HUES48 (cell line): ENCODE results near the gene S1PR5.
A peak's percentile ranks its signal among the peaks of the same experiment; 100 is the strongest.
"Not testable (repeated sequence)": the region's sequence is repeated elsewhere in the genome, so short reads cannot be mapped to it uniquely, and the experiment has no call there.

ENCODE experiments used
- H3K27ac ChIP-seq: one replicate; pipeline ENCODE4 v1.7.0; 2013; ENCODE audit warnings: low read depth, low read length, inconsistent platforms
- H3K27me3 ChIP-seq: 2 replicates; pipeline ENCODE4 v1.6.1; 2013; ENCODE audit warnings: mild to moderate bottlenecking, low read length; ENCODE audit not compliant: control insufficient read depth, insufficient read depth
- H3K36me3 ChIP-seq: 2 replicates; pipeline ENCODE4 v1.6.1; 2013; ENCODE audit warnings: low read length; ENCODE audit not compliant: control insufficient read depth, insufficient read depth
- H3K4me1 ChIP-seq: 2 replicates; pipeline ENCODE4 v1.6.1; 2013; ENCODE audit warnings: mild to moderate bottlenecking, low read length; ENCODE audit not compliant: control insufficient read depth, insufficient read depth
- H3K4me3 ChIP-seq: 2 replicates; pipeline ENCODE4 v1.5.1; 2013; ENCODE audit warnings: mild to moderate bottlenecking, low read depth, low read length
- H3K9ac ChIP-seq: 2 replicates; pipeline ENCODE4 v1.6.1; 2013; ENCODE audit warnings: mild to moderate bottlenecking, low read depth, low read length, moderate library complexity
- H3K9me3 ChIP-seq: 2 replicates; pipeline ENCODE4 v1.6.1; 2013; ENCODE audit warnings: low read length; ENCODE audit not compliant: control insufficient read depth, insufficient read depth

S1PR5 gene

GRCh38 chr19:10543420-10544241 lies 26.4 kb upstream of the S1PR5 start, which contains the start of gene ATG4D:
ATG4D (plus strand) TSS chr19:10543904; CDS start chr19:10544091, 187 bp downstream.
- H3K9ac ChIP-seq: peak within 1 kb of the TSS; percentile 83; the same call in 1 of the 2 replicates
- peaks cover 17% of the 10 kb centered on the region for H3K36me3 ChIP-seq
- peak within 1 kb of the TSS; percentile 90 for H3K4me3 ChIP-seq
- no peaks in the 10 kb centered on the region for H3K9me3 ChIP-seq
- no peaks in the 10 kb centered on the region for H3K27me3 ChIP-seq
- no peaks in the 10 kb centered on the region for H3K4me1 ChIP-seq
- peak within 1 kb of the TSS; percentile 72 for H3K27ac ChIP-seq

- no peak overlapping the region for H3K27ac ChIP-seq
These were observed 25.8 kb upstream of the S1PR5 start for GRCh38 chr19:10543059-10543419.

GRCh38 chr19:10539016-10539415 lies 21.8 kb upstream of the S1PR5 start:
- H3K4me1 ChIP-seq, H3K9me3 ChIP-seq, H3K4me3 ChIP-seq, H3K9ac ChIP-seq, H3K27me3 ChIP-seq, H3K27ac ChIP-seq, H3K36me3 ChIP-seq: not testable (repeated sequence)

More at GRCh38 chr19:10543059-10543419, 25.8 kb upstream of the S1PR5 start:
- Histone ChIP-seq H3K9ac (no peak overlapping the region), H3K9me3 (no peaks in the 10 kb centered on the region), H3K36me3 (peaks cover 12% of the 10 kb centered on the region), H3K4me1 (no peaks in the 10 kb centered on the region), H3K27me3 (no peaks in the 10 kb centered on the region), H3K4me3 (peak overlapping the region; percentile 90)

DNA sequence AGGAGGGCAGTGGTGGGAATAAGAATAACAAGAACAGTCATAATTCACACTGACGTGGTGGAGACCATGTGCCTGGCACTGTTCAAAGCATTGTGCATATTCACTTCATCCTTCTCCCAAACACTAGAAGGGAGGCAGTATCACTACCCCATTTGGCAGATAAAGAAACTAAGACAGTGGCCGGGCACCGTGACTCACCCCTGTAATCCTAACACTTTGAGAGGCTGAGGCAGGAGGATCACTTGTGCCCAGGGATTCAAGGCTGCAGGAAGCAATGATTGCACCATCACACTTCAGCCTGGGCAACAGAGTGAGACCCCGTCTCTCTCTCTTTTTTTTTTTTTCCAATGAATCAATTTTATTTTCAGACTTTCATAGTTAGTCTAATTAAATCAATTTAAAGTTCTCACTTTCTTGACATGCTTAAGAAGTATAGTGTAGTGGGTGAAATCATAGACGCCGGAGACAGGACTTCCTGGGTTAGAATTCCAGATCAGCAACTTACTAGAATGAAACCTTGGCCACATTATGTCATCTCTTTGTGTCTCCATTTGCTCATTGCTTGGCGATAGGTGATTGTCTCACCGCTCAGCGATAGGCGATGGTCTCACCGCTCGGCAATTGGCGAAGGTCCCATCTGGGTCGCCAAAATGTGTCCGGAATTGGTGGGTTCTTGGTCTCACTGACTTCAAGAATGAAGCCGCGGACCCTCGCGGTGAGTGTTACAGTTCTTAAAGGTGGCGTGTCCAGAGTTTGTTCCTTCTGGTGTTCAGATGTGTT lies 21.1 kb upstream of the S1PR5 start:
- Histone ChIP-seq H3K9me3 (no peaks in the 10 kb centered on the region), H3K4me1 (no peaks in the 10 kb centered on the region), H3K9ac (no peak overlapping the region), H3K4me3 (no peak overlapping the region), H3K27me3 (no peaks in the 10 kb centered on the region), H3K27ac (no peak overlapping the region), H3K36me3 (no peaks in the 10 kb centered on the region)

GRCh38 chr19:10537668-10538067 lies 20.4 kb upstream of the S1PR5 start:
- no peak overlapping the region for H3K27ac ChIP-seq
- no peak overlapping the region for H3K9ac ChIP-seq
- H3K9me3 ChIP-seq: no peaks in the 10 kb centered on the region
- no peaks in the 10 kb centered on the region for H3K27me3 ChIP-seq
- no peak overlapping the region for H3K4me3 ChIP-seq
- H3K36me3 ChIP-seq: no peaks in the 10 kb centered on the region
- H3K4me1 ChIP-seq: no peaks in the 10 kb centered on the region

DNA sequence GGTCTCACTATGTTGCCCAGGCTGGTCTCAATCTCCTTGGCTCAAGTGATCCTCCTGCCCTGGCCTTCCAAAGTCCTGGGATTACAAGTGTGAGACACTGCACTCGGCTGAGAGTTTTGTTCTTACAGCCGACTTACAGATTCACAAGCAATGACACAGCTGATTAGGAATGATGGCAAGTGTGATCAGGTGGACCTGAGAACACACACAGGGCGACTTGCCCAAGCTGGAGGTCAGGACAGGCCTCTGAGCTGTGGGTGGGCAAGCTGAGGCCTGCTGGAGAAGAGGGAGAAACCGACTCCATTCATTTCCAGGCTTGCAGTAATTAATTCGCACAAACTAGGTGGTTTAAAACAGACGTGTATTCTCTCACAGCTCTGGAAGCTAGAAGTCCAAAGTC lies 18.4 kb upstream of the S1PR5 start:
- Histone ChIP-seq H3K36me3 (no peaks in the 10 kb centered on the region), H3K9me3 (no peaks in the 10 kb centered on the region), H3K4me3 (no peak overlapping the region), H3K27me3 (no peaks in the 10 kb centered on the region), H3K4me1 (no peaks in the 10 kb centered on the region), H3K27ac (no peak overlapping the region), H3K9ac (no peak overlapping the region)

DNA sequence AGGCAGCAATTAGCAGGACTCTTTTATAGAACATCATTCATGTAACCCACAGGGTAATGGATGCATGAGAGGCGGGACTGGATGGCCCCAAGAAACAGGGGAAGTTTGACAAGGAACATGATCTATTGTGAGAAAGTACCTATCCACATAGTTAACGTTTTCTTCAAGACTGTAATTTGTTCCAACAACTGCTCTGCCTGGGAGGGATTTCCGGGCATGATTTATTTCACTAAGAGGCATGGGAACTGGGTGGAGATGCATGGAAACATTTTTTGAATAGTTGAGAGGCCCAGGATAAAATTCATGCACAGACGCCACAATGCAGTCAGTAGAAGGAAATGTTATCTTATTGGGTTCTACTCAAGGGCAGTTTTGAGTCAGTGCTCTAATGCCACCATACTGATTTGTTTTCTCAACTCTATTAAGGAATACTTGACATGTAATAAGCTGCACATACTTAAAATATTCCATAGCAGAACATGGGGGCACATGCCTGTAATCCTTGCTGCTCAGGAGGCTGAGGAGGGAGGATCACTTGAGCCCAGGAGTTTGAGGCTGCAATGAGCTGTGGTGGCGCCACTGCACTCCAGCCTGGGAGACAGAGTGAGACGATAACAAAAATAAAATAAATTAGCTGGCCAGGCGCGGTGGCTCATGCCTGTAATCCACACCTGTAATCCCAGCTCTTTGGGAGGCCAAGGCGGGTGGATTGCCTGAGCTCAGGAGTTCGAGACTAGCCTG lies 16.6 kb upstream of the S1PR5 start:
- H3K27me3 ChIP-seq: no peaks in the 10 kb centered on the region
- no peaks in the 10 kb centered on the region for H3K9me3 ChIP-seq
- H3K27ac ChIP-seq: no peak overlapping the region
- H3K36me3 ChIP-seq: no peaks in the 10 kb centered on the region
- H3K4me1 ChIP-seq: no peaks in the 10 kb centered on the region
- no peak overlapping the region for H3K9ac ChIP-seq
- no peak overlapping the region for H3K4me3 ChIP-seq

- H3K4me3 ChIP-seq: no peak overlapping the region
- no peaks in the 10 kb centered on the region for H3K9me3 ChIP-seq
These were observed 15.2 kb upstream of the S1PR5 start for GRCh38 chr19:10532457-10532856.

GRCh38 chr19:10526887-10527286 lies 9.6 kb upstream of the S1PR5 start:
- not testable (repeated sequence) for H3K4me3 ChIP-seq, H3K27ac ChIP-seq, H3K36me3 ChIP-seq, H3K4me1 ChIP-seq, H3K27me3 ChIP-seq, H3K9me3 ChIP-seq, H3K9ac ChIP-seq

More at GRCh38 chr19:10532457-10532856, 15.2 kb upstream of the S1PR5 start:
- Histone ChIP-seq H3K36me3 (no peaks in the 10 kb centered on the region), H3K4me1 (no peaks in the 10 kb centered on the region), H3K27me3 (no peaks in the 10 kb centered on the region), H3K9ac (no peak overlapping the region), H3K27ac (no peak overlapping the region)

DNA sequence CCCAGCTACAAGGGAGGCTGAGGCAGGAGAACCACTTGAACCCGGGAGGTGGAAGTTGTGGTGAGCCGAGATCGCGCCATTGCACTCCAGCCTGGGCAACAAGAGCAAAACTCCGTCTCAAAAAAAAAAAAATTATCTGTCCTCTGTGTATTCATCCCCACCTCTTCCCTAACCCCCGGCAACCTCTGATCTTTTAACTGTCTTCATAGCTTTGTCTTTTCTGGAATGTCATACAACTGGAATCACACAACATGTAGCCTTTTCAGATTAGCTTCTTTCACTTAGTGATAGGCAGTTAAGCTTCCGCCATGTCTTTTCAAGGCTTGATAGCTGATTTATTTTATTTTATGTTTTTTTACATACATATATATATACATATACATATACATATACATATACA lies 8.4 kb upstream of the S1PR5 start:
- Histone ChIP-seq H3K9ac (no peak overlapping the region), H3K4me3 (no peak overlapping the region), H3K27ac (no peak overlapping the region), H3K27me3 (no peaks in the 10 kb centered on the region), H3K4me1 (no peaks in the 10 kb centered on the region), H3K36me3 (no peaks in the 10 kb centered on the region), H3K9me3 (no peaks in the 10 kb centered on the region)
